Posterior cingulate gyrus (tissue), 11 donors: Measurements from ENCODE around the gene MTUS2.

ENCODE experiments used
- DNase-seq, 10 donors: peaks; one replicate each; pipeline versions ENCODE4 v3.0.0 to v3.0.0-alpha.2; 2020 to 2021; ENCODE audit warnings: mixed read lengths in 3 of 10
- intact Hi-C: fragments of 100-400 bp; cut with DNase I; formaldehyde crosslinking; loops from one replicate; pipeline ENCODE4 v1.15.1; 2023

MTUS2 gene

DNA sequence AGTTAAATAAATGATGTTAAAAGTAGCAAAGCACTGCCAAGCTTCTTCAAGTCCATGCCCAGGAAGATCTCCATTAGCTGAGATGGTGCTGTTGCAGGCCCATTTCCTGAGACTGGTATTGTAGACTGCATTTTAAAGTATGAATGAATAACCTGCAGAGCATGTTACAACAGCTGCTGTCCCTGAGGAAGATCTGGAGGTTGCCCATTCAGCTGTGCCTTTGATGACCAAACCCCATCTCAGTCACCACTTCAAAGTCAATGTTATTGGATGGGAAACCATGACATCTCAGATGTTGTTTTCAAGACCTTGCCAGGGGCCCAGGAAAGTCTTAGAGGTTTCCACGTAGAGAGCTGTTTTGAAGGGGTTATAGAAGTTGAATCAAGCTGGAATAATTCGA is 281.3 kb downstream of the MTUS2 start:
- intact Hi-C loops = no loop called here
- no peak for DNase-seq

DNA sequence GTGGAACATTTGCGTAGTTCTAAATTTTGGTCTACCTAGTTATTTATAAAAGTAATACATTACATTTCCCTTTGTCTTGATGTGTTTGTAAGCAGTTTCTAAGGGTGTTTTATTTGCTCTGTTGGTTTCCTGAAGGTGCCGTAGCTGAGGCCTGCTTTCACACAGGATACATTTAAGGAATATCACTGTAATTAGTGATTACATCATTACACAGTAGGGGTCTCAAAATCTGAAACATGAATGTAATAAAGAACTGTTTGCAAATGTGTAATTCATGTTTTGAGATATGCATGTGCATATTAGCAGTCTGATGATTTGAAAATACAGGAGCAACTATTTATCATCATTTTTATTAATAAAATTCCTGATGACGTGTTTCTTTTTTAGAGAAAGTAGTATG is 281.8 kb downstream of the MTUS2 start:
- DNase-seq = no peak
- intact Hi-C loops = no loop called here

DNA sequence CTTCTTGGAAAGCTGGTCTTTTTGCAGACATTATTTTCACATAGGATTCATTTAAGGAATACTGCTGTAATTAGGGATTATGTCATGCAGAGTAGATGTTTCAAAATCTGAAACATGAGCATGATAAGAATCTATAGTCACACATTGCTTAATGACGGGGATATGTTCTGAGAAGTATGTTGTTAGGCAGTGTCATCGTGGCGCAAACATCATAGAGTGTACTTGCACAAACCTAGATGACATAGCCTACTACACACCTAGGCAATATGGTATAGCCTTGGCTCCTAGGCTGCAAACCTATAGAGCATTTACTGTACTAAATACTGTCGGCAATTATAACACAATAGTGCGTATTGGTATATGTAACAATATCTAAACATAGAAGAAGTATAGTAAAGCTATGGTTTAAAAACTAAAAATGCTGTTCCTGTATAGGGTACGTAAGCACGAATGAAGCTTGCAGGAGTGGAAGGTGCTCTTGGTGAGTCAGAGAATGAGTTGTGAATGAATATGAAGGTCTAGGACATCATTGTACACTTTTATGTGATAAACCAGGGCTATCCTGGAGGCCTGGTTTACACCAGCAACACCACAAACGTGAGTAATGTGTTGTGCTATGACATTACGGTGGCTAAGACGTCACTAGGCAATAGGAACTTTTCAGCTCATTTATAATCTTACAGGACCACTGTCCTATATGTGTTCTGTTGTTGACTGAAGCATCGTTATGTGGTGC is 283.1 kb downstream of the MTUS2 start:
- intact Hi-C loops = no loop called here
- DNase-seq = no peak

DNA sequence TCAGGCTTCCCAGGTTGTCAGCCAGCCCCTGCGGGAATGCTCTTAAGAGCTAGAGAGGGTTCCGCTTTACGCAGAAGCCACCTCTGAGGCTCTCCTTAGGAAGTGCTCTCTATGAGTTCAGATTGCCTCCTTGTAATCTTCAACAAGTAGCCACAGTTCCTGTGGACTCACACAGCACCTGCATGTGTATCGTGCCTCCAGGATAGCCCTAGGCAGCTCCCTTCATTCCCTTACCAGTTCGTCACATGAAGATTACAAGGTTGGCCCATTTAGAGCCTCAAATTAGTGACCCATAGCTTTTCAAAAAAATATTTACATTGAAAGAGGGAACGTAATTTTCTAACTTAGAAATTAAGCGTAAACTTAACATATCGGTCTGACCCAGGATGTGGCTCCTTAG is 284.3 kb downstream of the MTUS2 start:
- DNase-seq = no peak
- intact Hi-C loops = no loop called here

- intact Hi-C loops = no loop called here
- DNase-seq = no peak
Measured at GRCh38 chr13:29105779-29106178, 285.6 kb downstream of the MTUS2 start.

- intact Hi-C loops = no loop called here
- no peak for DNase-seq
Measured at GRCh38 chr13:29106651-29107050, 286.5 kb downstream of the MTUS2 start.

GRCh38 chr13:29108068-29108786 is 288.1 kb downstream of the MTUS2 start:
- no peak for DNase-seq
- intact Hi-C loops = no loop called here

DNA sequence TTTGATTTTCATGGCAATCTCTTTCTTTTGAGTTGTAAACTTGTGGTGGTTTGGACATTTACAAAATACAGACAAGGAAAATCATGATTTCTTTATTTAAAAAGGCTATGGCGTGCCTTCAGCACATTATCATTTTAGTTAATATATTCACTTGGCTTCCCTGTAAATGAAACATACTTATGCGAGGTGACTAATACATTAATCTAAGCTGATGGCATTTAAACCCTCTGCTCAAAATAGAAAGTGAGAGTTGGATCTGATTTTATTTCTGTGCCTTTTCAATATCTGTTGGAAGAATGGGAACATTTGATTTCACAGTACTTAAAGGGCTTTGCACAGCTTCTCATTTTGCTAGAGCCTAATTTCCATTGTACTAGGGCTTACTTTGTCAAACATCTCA is 289.8 kb downstream of the MTUS2 start:
- no peak for DNase-seq
- intact Hi-C loops = no loop called here

GRCh38 chr13:29111446-29111845 is 291.3 kb downstream of the MTUS2 start:
- DNase-seq = no peak
- intact Hi-C loops = no loop called here

DNA sequence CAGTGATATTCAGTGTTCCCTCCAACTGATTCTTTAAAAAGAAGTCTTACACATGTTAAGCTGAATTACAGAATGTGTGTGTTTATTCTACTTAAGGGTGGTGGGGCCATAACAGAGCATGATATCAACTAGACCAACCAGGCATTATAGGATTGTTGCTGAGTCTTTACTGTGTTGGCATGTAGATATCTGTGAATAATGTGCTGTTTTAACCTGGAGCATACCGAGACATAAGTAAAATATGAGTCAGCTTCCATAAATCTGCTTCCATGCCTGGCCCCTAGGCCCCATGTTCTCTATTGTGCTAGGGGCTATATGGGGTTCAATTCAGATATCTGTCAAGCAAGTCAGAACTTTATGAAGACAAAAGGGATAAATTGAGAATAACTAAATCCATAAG is 295.7 kb downstream of the MTUS2 start:
- DNase-seq = no peak
- intact Hi-C loops = no loop called here

- intact Hi-C loops = no loop called here
- no peak for DNase-seq
Measured at GRCh38 chr13:29117663-29118062, 297.5 kb downstream of the MTUS2 start.

GRCh38 chr13:29118471-29118870 is 298.3 kb downstream of the MTUS2 start:
- no peak for DNase-seq
- intact Hi-C loops = no loop called here

- DNase-seq = no peak
- intact Hi-C loops = no loop called here
Measured at GRCh38 chr13:29125191-29125933, 305.2 kb downstream of the MTUS2 start.

DNA sequence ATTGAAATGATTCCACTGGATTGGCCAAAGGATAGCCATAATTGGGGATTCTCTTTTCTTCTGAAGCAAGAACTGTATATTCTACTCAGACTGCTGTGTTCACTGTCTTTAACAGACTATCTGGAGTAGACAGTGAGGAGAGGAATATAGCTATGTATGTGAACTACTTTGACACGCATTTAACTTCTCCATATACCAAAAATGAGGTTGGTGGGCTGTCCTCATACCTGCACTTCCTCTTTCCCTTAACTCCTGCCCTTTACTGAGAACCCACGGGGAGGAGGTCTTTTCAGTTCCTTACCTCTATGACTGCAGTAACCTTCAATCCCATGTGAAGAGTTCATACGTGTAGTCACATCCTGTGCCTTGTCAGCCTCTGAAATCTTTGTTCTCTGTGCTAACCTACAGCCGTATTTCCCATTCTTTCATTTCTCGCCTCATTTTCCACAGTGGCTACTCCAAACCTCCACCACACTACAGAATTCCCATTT is 305.8 kb downstream of the MTUS2 start:
- DNase-seq = no peak
- intact Hi-C loops = no loop called here

GRCh38 chr13:29129616-29130015 is 309.5 kb downstream of the MTUS2 start:
- DNase-seq = no peak
- intact Hi-C loops = no loop called here

- DNase-seq = no peak
- intact Hi-C loops = no loop called here
Measured at GRCh38 chr13:29131159-29131558, 311.0 kb downstream of the MTUS2 start.

DNA sequence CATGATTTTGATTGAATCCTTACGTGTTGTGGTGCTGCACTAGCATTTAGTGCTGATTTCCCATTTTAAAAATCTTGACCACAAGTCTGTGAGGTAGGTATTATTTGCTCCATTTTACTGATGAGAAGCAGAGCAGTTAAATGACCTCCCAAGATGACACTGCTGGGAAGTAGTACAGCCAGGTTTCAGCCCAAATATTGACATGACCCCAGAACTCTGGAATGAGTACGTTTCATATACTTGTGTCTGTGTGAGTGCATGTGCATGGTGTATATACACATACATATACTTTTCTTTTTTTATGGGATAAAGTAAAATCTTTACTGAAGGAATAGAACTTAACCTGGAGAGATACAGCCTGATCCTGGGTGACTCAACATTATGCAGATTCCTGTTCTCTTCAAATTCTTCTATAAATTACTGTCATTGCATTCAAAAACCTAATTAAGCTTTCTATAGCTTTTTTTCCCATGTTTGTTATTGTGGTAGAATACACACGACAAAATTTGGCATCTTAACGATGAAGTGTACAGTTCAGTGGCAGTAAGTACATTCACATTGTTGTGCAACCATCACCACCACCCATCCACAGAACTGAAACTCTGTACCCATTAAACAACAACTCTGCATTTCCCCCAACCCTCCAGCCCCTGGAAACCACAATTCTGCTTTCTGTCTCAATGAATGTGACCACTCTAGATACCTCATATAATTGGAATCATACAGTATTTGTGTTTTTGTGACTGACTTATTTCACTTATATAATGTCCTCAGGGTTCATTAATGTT is 311.9 kb downstream of the MTUS2 start:
- no peak for DNase-seq
- intact Hi-C loops = no loop called here

DNA sequence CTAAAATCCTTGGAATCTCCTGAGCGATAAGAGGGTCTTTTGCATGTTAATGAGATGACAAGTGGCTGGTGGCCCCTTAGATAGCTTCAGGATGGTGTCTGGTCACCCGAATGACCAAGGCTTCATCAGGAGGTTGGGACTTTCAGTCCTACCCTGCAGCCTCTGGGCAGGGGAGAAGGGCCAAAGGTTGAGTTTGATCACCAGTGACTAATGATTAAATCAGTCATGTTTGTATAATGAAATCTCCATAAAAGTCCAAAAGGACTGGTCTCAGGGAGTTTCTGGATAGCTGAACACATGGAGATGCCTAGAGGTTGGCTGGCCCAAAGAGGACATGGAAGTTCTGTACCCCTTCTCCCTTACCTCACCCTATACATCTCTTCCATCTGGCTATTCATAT is 316.2 kb downstream of the MTUS2 start:
- DNase-seq = no peak
- intact Hi-C loops = no loop called here

DNA sequence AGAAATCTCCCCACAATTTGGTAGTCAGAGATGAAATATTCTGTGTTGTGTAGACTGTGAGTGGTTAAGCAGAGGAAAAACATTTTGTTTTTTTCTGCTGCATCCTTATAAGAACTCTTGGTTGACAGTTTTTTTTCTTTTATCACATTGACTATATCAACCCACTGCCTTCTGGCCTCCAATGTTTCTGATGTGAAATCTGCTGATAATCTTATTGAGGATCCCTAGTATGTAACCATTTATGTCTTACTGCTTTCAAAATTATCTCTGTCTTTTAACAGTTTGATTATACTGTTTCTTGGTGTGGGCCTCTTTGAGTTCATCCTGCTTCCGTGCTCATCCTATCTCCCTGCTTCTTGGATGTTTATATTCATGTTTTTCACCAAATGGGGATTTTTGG is 316.9 kb downstream of the MTUS2 start:
- DNase-seq = no peak
- intact Hi-C loops = no loop called here

DNA sequence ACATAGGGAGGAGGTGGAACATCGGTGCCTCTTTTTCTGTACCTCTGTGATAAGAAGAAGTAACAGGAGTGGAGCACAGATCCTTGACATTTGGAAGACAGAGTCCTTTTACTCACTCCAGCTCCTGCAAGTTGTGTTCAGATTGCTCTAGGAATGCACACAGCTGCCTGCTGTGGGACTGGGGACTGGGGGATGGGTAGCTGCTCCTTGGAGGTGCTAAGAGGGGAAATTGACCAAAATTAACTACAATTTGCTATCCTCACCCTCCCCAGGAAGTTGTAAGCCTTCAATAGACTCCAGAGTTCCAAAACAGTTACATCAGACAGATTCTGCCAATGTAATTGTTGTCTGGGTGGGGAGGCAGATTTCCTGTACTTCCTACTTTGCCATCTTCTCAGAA is 317.9 kb downstream of the MTUS2 start:
- intact Hi-C loops = no loop called here
- no peak for DNase-seq

GRCh38 chr13:29140277-29140676 is 320.1 kb downstream of the MTUS2 start:
- intact Hi-C loops = no loop called here
- peak in 2 of 10 donors; percentile 25 to 49 for DNase-seq
